Heart right ventricle (tissue), 16 donors: ENCODE results near the gene HOXB6. TPM values are rescaled to one million over a fixed set of nuclear protein-coding genes. Genes with fewer than 3 reads are reported as not detected.

Source experiments
- ATAC-seq, 8 donors: fragments of 200-7000 bp; cut with Tn5 transposase; one replicate each; pipeline ENCODE4 v1.9.1; 2020; ENCODE audit warnings: mild to moderate bottlenecking in 8 of 8, moderate library complexity in 8 of 8, moderate number of reproducible peaks in 1 of 8
- DNase-seq, 2 donors: peaks; one replicate each; pipeline ENCODE4 v3.0.0-alpha.2; 2020
- H3K27ac ChIP-seq, 10 donors: fragments of 200-600 bp; sonication (generic) in 2 of 10; one replicate each; pipeline versions ENCODE4 v1.5.0 to v1.8.0; 2020 to 2022; ENCODE audit warnings: mild to moderate bottlenecking in 3 of 10
- H3K27me3 ChIP-seq, 7 donors: fragments of 200-600 bp; one replicate each; pipeline ENCODE4 v1.8.0; 2021 to 2022; ENCODE audit warnings: mild to moderate bottlenecking in 2 of 7
- H3K36me3 ChIP-seq, 9 donors: fragments of 200-600 bp; sonication (generic) in 1 of 9; one replicate each; pipeline versions ENCODE4 v1.5.0 to v1.8.0; 2020 to 2022; ENCODE audit warnings: mild to moderate bottlenecking in 2 of 9
- H3K4me1 ChIP-seq, 9 donors: fragments of 200-600 bp; sonication (generic) in 1 of 9; one replicate each; pipeline versions ENCODE4 v1.5.0 to v1.8.0; 2020 to 2022; ENCODE audit warnings: mild to moderate bottlenecking in 4 of 9
- H3K4me3 ChIP-seq, 10 donors: fragments of 200-600 bp; sonication (generic) in 2 of 10; one replicate each; pipeline versions ENCODE4 v1.5.0 to v1.8.0; 2020 to 2022; ENCODE audit warnings: mild to moderate bottlenecking in 7 of 10, moderate library complexity in 2 of 10
- H3K9me3 ChIP-seq, 11 donors: fragments of 200-600 bp in 10 of 11; sonication (generic) in 2 of 11; one replicate each; pipeline versions ENCODE4 v1.5.0 to v1.8.0; 2013 to 2022; ENCODE audit warnings: mild to moderate bottlenecking in 2 of 11, control low read depth in 1 of 11, moderate library complexity in 1 of 11
- CTCF ChIP-seq, 9 donors: fragments of 200-600 bp; sonication (generic) in 2 of 9; IDR thresholded peaks; one replicate each; pipeline versions ENCODE4 v1.5.0 to v1.8.0; 2021 to 2022; ENCODE audit warnings: antibody characterized with exemption in 9 of 9, mild to moderate bottlenecking in 5 of 9, moderate library complexity in 1 of 9
- WGBS, 2 donors: extraction: QIAGEN DNeasy Blood & Tissue Kit; methylation state at CpG; one replicate each; pipeline ENCODE4 v1.1.7; 2013; ENCODE audit warnings: inconsistent platforms in 1 of 2; 5-methylcytosine and 5-hydroxymethylcytosine counted together
- intact Hi-C, 10 donors: fragments of 100-400 bp; cut with DNase I; formaldehyde crosslinking; loops; one replicate each; pipeline versions ENCODE4 v1.11.1 to v1.14.2; 2022
- polyA plus RNA-seq, 2 donors: library from polyadenylated mRNA; stranded (reverse); fragments of 200-250 nt; gene quantifications; one replicate each; pipeline ENCODE4 v1.2.3, GENCODE V29; 2013
- total RNA-seq, 10 donors: library from RNA; stranded (reverse); fragmentation: NEBNext Ultra II Directional in 3 of 10; extraction: Animal tissue kit (Norgen Biotek cat#: 25700) in 3 of 10; gene quantifications; one replicate each; pipeline versions ENCODE4 v1.2.1 to v1.2.4, GENCODE V29; 2021 to 2023
- donor health status: Arrhythmogenic right ventricular cardiomyopathy.
- donor health status: ischemic (EF 13 %, LVEDD 7.1; RV severe dilation, severe dysfunction).
- donor health status: healthy with polysubstance abuse.
- donor health status: DM: no; HTN: yes; CAD: no.
- donor health status: DM: no; HTN: no; CAD: no.
- donor health status: ischemic (EF 25% LVEDD 6.9; RV normal size, moderate dysfunction).
- donor health status: ischemic (EF 25% LVEDD 5.7; RV mildly dilated, moderate dysfunction).
- donor health status: healthy.
- donor health status: DM: yes; HTN: yes; CAD: no.
- donor health status: Ischemic cardiomyopathy.
- donor health status: ischemic (EF 35%, LVEDD 5.7; RV mildly dilated, moderate dysfunction).
- donor health status: nonischemic (EF 11% LVEDD 7.7; RV severe dilation, severe dysfunction).
- donor health status: DM: yes; HTN: yes; CAD: no.
- donor health status: PGD.
- donor health status: ischemic (EF 29% LVEDD 5.4; RV normal size, mild dysfunction).
- donor health status: nonischemic (EF 23%, LVEDD 6.1; RV moderate dilation, normal function).

HOXB6 gene
- total and polyA plus RNA-seq, 12 donors, result 0.14 to 1.2 (median 0.41) TPM; not detected in 2

GRCh38 chr17:48630009-48630924, 25.5 kb upstream of the HOXB6 start:
- WGBS, 2 donors, result 23 to 26% methylated on average over 15 of the region's 15 CpGs
- intact Hi-C loops, result no loop called here
- peaks cover 72 to 100% (median 100%) of the 10 kb centered on the region in 7 donors for H3K27me3 ChIP-seq

GRCh38 chr17:48629411-48629759, 24.6 kb upstream of the HOXB6 start:
- intact Hi-C loops, result no loop called here
- peaks cover 72 to 100% (median 100%) of the 10 kb centered on the region in 7 donors for H3K27me3 ChIP-seq
- 13 to 16% methylated on average over 5 of the region's 5 CpGs for WGBS, 2 donors

More at GRCh38 chr17:48630009-48630924, 25.5 kb upstream of the HOXB6 start:
- no peak overlapping the region for H3K27ac ChIP-seq
- ATAC-seq (no peak), DNase-seq (no peak)
- H3K4me3 ChIP-seq, result no peak overlapping the region
- no peaks in the 10 kb centered on the region for H3K36me3 ChIP-seq
- peaks cover 5 to 31% (median 19%) of the 10 kb centered on the region in 9 donors for H3K4me1 ChIP-seq
- no peaks in the 10 kb centered on the region for H3K9me3 ChIP-seq
- TF ChIP-seq CTCF (IDR thresholded peaks at IDR 0.05), result no peak

GRCh38 chr17:48628649-48629410, 24.0 kb upstream of the HOXB6 start:
- no peaks in the 10 kb centered on the region for H3K9me3 ChIP-seq
- no peak overlapping the region for H3K4me3 ChIP-seq
- 16 to 22% methylated on average over 5 of the region's 5 CpGs for WGBS, 2 donors
- H3K36me3 ChIP-seq, result no peaks in the 10 kb centered on the region
- H3K27ac ChIP-seq, result no peak overlapping the region
- DNase-seq (no peak), ATAC-seq (no peak)
- H3K27me3 ChIP-seq, result peaks cover 72 to 100% (median 100%) of the 10 kb centered on the region in 7 donors
- H3K4me1 ChIP-seq, result peaks cover 7 to 34% (median 25%) of the 10 kb centered on the region in 9 donors
- no peak for TF ChIP-seq CTCF (IDR thresholded peaks at IDR 0.05)
- intact Hi-C loops, result no loop called here

More at GRCh38 chr17:48629411-48629759, 24.6 kb upstream of the HOXB6 start:
- Histone ChIP-seq H3K36me3 (no peaks in the 10 kb centered on the region), H3K27ac (no peak overlapping the region), H3K4me3 (no peak overlapping the region), H3K4me1 (peaks cover 7 to 37% (median 25%) of the 10 kb centered on the region in 9 donors), H3K9me3 (no peaks in the 10 kb centered on the region)
- TF ChIP-seq CTCF (IDR thresholded peaks at IDR 0.05), result no peak
- DNase-seq (no peak), ATAC-seq (no peak)
